A172 (cell line): Measurements from ENCODE around the gene SDK2. TPM values are rescaled to one million over a fixed set of nuclear protein-coding genes. Genes with fewer than 3 reads are reported as not detected.

Experiments used
- DNase-seq: peaks from one replicate; pipeline ENCODE4 v3.0.0-alpha.2; 2015; ENCODE audit warnings: low spot score
- total RNA-seq: library from RNA; depleted of rRNA; stranded (reverse); fragments of >200 nt; shearing (Covaris generic); gene quantifications from 2 replicates; pipeline ENCODE4 v1.2.3, GENCODE V29; 2014

Gene SDK2
- total RNA-seq, 1 experiment from 2014 or later: 0.69 TPM

DNA sequence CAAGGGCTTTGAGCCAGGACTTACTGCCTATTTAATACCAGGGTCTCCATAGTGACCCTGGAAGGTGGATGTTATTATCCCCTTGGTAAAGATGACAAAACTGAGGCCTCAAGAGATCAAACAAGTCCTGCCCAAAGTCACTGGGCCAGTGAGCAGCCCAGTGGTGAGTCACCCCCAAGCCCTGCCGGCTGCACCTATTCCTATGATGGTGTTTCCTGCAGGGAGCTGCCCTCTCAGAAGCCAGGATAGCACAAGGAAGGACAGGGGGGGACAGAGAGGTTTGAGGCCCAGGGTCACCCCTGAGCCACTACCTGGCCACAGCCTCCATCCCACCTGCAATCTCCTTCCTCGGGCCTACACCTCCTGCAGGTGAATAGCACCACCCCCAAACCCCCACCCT lies 90.9 kb downstream of the SDK2 start:
- no peak for DNase-seq

DNA sequence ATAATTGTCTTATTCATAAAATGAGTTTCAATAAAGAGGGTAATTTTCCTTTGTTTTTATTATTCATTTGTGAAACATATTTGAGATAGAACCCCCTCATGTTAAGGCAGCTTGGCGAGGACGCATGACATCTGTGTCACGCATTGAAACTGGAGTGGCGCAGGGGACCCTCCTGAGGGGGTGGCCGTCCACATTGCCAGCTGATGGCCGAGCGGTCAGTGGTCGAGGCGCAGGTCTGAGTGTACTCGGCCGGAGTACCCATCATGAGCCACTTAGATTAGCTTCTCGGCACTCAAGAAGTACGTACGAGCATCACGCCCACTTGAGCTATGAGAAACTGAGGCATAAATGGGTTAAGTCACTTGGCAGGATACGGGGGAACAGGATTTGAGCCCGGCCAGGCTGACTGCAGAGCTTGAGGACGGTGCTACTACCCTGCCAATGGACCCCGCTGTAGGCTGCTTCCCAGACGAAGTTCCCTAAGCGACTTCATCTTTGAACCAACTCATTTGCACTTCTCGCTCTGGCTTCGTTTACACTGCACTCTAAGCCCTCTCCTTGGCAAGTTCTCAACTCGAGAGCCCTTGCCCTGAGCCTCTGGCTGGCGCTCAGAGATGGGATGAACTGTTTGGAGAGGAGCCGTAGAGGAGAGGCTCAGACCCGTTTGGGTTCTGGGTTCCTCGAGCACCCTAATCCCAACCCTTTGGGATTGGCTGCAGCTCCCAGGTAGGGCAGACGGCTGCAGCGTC lies 91.8 kb downstream of the SDK2 start:
- DNase-seq: no peak

DNA sequence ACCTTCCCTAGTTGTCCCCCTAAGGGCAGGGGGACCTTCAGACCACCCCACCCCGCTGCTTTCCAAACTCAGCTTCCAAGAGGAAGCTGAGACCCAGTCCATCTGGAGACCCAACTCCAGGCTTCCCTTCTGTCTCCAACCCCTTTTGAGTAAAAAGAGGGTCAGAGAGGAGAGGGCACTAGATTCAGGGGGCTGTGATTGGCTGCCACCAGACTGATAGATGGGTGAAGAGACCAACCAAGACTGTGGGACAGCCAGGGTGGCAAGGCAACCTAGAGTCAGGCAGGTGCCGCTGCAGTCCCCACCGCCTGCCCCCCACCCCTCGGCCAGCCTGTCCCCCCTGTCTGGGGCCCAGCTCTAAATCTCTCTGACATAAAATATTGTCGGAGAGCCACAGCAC lies 92.5 kb downstream of the SDK2 start:
- no peak for DNase-seq

DNA sequence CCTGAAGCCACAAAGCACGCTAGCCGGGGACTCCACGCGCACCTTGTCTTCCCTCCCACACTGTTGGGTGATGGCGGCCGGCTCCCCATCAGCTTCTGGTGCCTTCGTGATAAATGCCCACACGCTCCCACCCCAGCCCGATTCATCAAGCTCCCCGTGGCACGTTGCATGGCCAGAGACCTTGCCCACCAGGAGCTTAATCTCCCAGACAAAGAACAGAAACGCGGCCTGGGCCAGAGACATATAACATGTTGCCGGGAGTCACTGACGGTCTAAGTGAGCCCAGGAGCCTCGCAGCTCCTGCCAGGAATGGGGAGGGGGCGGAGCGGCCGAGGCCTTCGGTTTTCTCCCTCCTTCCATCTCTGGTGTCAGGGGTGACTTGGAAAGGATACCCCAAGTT lies 93.1 kb downstream of the SDK2 start:
- no peak for DNase-seq

DNA sequence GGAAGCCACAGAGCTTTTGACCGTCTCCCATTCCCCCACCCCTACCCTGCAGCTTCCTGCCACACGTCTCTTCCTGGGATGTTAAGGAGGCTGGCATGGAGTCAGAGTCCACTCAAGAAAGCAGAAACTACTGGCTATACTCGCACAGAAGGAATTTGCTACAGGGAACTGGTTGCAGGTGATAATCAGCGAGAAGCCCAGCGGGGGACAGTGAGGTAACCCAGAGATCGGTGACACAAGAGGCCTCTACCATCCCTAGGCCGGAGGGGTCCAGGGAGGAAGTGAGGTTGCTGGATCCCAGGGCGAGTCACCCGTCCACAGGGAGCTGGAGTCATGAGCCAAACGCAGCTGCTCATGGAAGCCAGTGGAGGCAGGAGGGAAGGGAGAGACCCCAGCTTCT lies 93.7 kb downstream of the SDK2 start:
- DNase-seq: peak; percentile 37

DNA sequence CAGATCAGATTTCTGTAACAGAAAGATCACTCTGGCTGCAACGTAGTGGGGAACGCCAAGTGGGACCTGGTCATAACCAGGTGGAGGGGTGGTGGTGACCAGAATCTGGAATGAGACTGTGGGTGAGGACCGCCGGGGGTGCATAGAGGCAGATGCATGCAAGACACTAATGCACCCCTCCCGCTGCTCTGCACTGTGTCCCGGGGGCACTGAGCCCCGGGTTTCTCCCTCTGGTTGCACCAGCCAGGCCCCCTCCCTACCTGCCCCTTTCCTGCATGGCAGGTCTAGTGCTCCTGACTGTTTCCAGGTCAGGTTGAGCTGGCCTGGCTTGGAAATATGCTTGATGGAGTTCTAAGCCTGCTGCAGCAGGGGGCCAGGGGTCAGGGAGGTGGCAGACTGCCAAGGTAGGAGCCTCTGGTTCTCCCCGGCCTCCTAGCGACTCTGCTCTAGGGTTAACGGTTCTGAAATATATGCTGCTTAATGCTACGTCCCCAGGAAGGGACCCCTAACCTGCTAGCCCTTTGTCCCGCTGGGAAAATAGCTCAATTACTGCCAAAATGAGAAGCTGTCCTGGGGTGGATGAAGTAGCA lies 94.3 kb downstream of the SDK2 start:
- no peak for DNase-seq

DNA sequence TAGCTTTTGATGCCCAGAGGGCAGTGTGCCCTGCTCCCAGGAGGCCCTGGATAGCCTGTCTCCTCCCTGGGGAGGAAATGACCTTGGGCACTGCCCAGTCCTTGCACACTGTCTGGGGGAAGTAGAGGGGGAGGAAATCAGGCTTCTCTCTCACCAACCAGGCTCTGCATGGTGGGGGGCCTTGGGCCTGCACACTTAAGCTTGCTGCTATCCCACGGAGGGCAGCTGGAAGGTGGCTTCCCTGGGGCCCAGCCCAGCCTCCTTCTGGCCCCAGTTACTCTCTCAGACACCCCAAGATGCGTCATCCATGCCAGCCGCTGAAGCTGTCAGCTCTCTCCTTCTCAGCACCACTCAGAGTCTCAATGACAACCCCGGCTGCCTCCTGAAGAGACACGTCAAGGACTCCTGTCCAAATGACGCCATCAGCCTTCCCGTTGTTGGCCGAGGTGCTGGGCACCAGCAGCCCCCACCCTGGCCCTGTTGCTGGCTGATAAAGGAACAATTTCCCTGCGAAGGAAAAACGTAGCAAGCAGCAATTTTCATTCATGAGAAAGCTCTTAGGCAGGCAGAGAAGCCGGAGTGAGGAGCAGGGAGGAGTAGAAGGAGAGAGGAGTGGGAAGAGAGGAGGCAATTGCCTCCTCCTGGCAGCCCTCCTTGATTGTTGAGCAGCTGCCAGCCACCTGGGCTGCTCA lies 95.5 kb downstream of the SDK2 start:
- no peak for DNase-seq

DNA sequence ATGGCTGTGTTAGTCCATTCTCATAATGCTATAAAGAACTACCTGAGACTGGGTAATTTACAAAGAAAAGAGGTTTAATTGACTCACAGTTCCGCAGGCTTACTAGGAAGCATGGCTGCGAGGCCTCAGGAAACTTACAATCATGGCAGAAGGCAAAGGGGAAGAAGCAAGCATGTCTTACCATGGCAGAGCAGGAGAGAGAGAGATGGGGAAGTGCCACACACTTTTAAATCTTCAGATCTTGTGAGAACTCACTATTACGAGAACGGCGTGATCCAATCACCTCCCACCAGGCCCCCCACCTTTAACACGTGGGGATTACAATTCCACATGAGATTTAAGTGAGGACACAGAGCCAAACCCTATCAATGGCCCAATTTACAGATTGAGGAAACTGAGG lies 96.5 kb downstream of the SDK2 start:
- no peak for DNase-seq

DNA sequence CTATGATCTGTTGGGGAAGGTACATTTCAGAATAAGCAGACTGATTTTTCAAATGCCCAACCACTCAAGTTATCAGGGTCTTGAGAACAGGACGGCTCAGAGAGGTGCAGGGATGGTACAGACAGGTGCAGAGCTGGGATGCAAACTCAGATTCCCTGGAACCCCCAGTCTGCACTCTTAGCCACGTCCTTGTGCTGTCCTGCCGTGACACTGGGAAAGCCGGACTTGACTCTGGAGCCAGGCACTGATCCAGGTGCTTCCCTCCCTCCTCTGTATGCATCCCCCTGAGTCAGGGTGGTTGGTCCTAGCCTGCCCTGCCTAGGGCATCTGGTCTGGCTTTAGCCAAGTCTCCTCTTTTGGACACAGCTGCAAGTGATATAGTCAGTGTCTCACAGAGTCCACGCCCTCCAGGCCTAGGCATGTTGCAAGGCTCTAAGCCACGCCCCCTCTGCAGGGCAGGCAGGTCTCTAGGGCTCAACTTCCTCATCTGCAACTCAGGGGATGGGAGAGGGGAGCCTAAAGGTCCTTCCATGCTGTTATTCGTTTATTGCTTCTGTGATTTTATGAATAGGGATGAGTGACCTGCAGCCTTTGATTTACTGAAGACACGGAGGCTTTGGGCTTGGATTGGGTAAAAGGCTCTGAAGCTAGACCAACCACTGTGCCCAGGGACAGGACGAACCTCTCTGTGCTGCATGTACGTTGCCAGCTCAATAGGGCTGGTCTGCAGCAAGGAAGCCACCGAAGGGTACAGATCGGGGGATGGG lies 97.3 kb downstream of the SDK2 start:
- DNase-seq: peak; percentile 22

DNA sequence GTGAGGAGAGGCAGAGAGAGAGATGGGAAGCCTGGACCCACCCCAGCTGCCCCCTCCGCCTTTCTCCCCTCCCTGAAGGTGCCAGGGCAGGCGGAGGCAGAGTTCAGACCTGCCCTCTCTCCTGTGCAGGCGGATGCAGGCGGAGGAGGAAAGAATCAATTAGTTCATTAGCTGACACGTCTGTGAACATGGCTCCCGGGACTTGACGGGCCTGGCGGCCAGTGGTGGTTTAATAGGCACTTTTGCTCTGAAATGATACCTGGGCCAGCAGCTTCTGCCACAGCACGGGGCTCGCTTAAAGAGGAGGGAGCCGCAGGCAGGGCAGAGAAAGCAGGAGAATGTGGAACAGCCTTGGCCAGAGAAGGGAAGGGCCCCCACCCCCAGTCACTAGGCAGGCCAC lies 98.1 kb downstream of the SDK2 start:
- DNase-seq: no peak

DNA sequence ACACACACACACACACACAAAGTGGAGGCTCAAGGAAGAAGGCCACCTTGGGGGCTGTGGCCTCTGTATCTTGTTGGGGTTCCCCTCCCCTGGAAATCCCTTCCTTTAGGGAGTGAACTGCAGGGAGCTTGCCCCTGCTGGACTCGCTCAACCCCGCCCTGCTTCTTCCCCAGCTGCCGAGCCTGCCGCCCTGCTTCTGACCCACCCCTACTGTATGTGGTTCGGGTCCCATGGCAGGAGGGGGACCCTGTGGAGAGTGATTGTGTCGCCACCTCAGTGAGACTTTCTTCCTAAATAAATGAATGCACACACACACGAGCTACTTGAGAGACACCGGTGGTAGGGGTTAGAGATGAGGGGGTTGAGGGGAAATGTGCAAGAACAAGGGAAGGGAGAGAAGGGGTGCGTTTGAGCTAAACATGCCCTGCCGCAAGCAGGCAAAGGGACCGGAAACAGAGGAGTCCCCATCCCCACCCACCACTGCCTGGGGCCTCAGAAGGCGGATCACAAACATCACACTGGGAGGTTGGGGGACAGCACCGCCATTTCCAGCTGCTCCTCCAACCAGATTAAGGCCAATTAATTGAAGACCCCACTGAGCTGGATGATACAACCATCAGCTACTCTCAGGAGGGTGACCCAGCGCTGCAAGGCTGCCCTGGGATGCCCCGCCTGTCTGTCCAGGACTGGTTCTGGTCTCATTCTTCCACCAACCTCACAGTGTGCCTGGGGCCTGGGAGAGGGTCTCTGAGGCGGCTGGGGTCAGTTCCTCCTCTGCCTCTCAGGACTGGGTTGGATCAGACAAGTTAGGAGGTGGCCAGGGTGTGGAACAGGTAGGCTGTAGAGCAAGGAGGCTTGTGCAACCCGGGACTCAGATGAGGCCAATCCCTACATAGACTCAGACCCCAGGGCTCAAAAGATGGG lies 98.9 kb downstream of the SDK2 start:
- DNase-seq: no peak

DNA sequence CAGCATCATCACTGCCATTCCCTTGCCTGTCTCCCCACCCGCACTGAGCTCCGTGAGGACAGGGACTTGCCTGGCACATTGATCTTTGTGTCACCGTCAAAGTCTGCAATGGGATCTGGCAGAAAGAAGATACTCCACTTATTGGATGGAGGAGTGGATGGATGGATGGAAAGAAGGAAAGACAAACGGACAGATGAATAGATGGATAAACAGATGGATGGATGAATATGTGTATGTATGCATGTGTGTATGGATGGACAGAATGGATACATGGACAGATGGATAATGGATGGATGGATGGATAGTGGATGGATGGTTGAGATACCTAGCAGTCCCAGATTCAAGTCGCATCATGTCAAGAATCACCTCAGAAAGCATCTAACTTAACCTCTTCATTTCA lies 99.9 kb downstream of the SDK2 start:
- DNase-seq: no peak

DNA sequence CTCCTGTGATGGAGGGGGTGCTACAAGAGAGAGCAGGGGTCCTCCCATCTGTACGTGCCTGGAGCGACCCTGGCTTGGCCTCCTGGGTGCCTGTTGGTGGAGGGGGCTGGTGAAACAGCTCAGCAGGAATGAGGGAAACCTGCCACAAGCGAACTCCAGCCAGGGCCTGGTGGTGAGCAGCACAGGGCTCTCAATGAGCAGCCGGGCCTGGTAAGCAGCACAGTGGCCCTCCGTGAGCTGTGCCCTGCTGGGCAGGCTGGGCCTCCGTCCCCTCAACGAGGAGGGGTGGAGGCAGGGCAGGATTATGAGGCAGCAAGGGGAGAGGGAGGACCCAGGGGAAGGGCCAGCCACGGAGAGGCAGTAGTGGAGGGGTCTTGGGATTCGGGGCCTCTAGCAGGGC lies 101.9 kb downstream of the SDK2 start:
- DNase-seq: no peak

DNA sequence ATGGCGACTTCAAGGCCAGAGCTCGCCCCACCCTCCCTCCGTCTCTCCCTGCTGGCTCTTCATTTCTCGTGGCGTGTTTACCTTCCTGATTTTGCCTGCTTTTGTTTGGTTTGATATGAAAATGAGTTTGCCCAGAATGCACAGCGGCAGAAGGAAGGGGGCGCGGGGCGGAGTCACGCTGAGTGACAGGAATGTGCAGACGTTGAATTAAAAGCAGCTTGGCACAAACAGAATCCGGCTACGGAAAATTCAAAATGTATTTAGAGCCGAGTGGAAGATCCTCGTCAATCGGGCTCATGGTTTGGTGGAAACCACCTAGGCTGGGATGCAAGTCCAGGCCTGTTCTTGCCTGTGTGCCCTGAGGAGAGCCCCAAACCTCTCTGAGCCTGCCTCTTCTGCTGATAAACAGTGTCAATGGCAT lies 102.7 kb downstream of the SDK2 start:
- no peak for DNase-seq

DNA sequence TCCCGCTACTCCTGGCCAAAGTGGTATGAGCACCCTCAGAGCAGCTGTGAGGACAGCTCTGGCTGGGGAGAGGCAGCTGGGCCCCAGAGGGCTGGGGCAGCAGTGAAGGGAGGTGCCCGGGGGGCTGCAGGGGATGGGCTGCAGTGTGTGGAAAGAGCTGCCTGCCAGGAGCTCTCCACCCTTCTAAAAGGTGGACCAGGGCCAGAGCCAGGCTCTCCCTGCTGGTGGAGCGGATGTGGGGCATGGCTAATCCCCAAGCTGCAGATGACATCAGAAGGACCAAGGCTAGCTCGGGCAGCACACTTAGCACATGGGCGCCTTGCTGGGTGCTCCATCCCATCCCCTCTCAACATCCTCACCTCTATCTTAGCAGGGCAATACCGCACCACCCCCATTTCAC lies 103.1 kb downstream of the SDK2 start:
- DNase-seq: no peak

DNA sequence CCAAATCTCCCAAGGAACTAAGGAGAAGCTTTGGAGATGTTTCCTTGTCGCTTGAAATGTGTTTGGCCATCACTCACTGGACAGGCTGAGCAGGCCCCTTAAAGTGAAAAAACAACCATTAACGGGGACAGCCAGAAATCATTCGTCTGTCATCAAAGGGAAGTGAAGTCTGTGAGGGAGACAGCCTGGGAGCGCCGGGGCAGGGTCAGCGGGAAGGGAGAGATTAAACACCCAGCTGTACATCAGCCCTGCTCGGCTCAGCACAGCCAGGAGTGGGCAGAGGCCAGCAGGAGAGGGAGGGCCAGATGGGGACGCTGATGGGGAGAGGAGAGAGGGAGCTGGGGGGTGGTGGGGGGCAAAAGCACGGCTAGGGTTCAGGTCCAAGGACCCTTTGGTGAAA lies 105.1 kb downstream of the SDK2 start:
- no peak for DNase-seq

DNA sequence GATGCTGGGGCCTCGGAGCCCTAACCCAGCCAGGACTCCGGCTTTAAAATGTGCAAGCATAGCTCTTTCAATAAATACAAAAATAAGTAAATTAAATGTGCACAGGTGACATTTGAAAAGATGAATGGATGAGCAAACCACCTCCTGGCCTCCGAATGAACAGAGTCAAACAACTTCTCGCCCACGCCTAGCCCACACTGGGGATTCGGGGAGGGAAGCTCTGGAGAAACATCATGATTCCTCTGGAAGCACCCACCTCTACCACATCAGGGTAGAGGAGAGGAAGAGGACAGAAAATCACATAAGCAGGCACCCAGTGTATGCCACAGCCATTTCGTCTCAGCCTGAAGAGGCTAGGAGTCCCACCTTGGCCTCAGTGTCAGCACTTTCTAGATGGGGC lies 105.8 kb downstream of the SDK2 start:
- DNase-seq: no peak

DNA sequence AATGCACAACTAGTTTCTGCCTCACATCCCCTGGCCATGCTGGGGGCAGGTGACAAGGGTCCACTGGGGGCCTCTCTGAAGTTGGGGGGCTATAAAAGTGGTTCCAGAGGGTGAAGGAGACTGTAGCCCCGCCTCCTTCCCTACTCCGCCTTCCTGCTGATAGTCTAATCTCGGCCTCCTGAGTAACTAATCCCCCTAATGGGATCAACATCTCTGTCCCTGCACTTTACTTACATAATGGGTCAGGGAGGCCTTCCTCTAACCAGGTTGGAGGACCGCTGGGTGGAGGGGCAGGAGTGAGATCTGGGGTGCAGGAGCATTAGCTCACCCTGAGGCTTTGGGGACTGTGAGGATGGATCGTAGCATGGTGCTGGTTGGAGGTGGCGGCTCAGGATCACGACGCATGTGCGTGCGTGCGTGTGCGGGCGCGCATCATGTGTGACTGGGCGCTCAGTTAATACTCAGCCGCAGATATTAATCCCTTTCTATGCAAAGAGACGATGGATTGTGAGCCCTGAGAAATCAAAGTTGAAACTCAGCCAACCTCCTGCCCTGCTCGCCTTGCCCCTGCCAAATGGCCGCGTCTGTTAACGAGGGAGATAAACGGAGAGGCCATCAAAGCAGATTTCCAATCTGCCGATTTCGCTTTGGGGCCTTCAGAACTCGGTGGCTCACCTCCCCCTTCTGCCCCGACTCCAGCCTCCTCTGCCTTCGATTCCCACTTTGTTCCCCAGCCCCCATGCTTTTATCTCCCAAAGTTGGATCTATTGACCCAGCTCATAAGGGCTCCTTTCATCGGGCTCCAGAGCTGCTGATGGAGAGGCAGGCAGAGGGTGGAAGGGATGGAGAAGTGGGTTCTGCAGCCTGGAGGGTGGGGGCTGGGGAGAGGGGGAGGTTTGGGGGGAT lies 107.3 kb downstream of the SDK2 start:
- DNase-seq: no peak

DNA sequence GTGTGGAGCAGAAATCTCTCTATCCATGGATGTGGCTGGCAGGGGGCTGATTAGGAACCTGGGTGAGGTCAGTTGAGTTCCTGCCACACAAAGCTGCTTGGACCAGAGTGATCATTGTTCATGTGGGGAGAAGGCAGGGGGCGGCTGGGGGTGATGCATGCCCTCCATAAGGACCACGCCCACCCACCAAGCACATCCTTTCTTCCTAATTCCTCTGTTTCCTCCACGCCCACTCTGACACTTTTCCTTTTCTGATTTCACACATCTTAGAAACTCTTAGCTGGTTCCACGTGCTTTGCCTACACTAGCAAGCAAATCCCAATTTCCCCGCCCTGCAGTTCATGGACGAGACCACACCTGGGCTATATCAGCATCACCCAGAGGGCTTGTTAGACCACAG lies 108.5 kb downstream of the SDK2 start:
- DNase-seq: no peak

DNA sequence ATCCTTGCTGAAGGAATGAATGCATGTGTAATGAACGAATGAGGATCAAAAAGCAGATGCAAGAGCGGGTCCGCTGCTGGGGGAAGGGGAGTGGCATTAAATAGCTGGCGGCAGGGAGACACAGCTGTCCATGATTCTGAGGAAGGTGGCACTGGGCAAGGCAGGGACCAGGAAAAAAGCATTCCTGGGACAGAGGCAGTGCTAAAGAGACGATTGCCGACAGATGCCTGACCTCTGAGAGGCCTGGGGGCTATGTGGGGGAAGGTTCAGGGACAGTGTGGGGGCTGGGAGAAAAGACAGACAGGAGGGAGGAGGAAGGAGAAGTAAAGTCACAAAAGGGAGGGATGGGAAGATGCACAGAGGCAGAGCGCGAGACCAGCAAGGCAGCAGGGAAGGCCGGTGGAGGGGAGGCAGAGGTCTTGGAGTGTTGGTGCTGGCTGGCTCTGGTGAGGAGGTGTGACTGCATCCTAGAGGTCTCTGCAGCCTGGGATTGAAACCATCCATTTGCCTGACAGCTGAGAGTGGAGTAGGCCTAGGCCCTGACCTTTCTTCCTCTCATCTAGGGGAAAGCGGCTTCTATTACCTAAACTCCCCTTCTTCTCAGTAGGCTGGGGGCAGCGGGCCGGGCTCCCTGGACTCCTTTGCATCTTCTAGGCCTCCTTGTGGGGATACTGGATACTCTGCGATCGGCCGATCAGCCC lies 109.9 kb downstream of the SDK2 start:
- no peak for DNase-seq
